Raji (cell line): ENCODE results near the gene RAD51D.

Source experiments
- POLR2A ChIP-seq: IDR thresholded peaks from 2 replicates; pipeline ENCODE4 v1.6.1; 2011; ENCODE audit warnings: low read depth, low read length, control low read depth; ENCODE audit not compliant: insufficient read depth

RAD51D gene

DNA sequence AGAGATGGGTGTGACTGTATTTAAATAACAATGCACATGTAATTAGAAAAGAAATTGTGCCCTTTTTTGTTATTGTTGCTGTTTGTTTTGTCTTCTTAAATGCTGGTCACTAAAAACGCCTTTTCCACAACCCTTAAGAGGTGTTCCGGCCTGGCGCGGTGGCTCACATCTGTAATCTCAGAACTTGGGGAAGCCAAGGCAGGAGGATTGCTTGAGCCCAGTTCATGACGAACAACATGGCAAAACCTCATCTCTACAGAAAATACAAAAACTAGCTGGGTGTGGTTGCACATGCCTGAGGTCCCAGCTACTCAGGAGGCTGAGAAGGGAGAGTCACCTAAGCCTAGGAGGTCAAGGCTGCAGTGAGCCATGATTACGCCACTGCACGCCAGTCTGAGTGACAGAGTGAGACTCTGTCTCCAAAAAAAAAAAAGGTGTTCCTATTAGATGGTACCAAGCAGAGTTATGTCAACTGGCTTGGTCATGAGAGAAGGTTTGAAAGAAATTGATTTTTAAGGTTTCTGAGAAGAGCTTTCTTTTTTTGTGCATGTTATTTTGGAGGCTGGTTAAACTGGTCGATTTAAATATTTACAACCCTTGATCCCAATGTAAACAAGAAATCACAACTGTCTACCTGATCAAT lies 32.6 kb downstream of the RAD51D start:
- TF ChIP-seq POLR2A: no peak

DNA sequence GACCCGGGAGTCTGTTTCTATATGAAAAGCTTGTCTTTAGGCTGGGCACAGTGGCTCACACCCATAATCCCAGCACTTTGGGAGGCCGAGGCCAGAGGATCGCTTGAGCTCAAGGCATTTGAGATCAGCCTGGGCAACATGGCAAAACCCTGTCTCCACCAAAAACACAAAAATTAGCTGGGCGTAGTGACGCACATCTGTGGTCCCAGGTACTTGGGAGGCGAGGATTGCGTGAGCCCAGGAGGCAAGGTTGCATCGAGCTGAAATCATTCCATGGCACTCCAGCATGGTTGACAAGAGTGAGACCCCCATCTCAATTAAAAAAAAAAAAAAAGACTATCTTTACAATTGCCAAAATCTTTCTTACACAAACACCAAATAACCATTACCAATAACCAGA lies 33.5 kb downstream of the RAD51D start:
- TF ChIP-seq POLR2A: no peak

DNA sequence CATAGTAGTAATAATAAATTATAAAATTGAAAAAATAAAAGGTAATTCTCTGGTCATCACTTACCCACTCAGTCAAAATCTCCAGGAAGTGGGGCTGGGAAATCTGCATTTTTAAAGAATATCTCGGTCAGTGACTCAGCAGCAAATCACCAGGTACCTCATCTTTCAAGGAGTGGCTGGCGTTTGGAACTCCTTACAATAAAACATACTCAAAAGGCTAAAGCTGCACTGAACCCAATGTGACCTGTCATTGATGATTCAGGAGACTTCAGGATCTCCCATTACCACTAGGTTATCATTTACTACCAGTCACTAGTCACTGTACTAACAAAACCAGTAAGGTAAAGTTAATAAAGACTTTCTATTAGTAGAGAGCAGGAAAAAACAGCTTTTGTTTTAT lies 34.7 kb downstream of the RAD51D start:
- TF ChIP-seq POLR2A: no peak

DNA sequence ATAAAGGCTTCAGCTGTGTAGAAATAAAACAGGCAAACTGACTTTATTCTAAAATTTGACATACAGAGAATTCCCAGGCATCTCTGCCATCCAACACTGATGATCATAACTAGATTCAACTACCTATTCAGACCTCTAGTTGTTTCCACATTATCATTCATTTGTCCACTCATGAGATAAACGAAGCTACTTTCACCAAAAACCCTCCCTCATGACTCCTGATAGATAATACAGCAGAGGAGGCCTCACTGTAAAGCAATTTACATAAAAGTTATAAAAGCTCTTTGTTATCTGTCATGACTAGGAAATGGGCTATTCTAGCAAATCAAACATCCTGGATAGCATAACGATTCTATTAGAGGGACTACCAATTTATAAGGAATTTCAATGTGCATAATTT lies 36.6 kb downstream of the RAD51D start:
- TF ChIP-seq POLR2A: no peak

DNA sequence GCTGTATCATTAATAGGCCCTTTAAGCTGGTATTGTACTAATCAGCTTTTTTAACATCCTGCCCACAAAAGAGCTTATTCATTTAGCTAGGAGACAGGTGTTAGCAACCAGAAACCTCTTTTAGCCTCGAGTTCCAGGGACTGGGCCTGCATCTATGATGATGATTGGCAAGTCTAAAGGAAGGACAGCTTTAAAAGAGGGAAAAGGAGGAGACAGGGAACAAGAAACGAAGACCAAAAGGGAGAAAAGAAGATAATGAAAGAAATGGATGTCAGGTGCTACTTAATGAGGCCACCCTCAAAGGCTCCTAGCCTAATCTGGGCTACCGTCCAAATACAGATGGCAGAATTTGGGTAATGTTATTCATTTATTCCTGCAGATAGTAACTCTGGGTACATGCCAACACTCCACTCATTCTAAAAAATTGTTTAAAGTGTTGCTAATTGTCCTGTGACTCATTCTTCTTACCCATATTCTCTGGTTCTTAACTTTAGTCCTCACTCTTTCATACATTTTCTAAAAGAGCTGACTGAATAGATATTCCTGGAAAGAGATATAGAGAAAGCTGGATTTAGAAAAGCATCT lies 37.5 kb downstream of the RAD51D start:
- no peak for TF ChIP-seq POLR2A

DNA sequence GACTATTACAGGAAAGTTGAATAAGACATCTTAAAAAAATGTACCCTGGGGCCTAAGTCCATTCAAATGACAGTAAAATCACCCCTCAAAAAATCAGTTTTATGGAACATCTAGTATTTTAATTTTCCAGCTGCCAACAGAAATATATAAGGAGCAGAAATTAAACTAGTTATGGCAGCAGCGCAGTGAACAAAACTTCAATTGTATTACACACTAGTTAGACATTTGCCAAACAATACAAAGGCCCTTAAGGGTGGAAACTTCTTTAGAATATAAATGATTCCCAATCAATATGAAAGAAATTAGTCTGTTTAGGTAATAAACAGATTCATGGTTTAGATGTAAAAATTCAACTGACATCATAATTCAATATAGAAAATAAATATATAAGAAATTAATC lies 38.0 kb downstream of the RAD51D start:
- no peak for TF ChIP-seq POLR2A

DNA sequence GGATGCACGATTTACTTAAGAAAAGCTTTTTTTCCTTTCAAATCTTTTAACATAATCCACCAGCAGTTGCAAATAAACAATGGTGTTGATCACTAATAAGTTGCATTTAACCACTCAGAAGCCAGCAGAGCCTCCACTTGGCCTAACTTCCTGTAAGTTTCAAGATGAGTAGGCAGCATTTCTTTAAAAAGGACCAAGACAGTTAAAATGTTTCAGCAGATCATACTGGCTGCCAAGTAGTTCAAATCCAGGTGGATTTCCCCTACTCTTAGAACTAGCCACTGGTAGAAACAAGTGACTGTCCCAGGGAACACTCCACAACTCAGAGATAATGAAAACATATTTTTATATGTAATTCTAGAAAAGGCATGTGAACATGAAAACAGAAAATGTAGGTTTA lies 39.1 kb downstream of the RAD51D start:
- TF ChIP-seq POLR2A: peak; percentile 26; the same call in 1 of the 2 replicates

DNA sequence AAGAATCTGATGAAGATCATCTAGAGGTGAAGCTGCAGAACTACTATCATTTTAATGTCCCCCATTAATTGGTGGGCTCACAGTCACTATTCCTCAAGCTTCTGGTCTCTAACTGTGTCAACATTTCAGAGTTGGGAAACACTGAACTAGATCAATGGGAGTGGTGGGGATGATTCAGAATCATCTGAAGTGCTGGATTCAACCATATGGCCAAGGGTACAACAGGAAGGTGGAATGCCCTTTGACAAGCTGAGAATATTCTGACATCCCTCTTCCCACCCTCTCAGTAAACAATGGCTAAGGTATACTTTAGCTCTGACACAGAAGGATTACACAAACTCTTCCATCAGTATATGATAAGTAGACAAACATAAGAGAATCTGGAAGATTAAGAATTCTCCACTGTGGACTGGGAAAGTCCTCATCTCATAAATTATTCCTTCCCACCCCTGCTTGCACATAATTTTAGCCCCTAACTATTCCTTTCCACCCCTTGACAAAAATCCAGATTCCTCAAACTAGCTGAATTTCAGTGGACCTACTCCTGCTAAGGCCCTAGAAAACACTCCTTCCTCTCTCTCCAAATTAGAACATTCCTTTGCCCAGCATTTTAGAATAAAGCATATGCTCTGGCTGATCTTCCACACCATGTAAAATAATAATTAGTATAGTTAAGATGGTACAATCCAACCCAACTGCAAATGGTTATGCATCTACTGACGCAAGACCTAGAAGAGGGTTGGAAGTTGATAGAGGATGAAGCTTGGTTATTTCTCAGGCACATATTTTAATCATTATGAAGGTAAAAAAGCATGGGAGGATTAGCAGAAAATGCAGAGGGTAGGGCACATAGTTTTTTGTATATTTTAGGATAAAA lies 39.9 kb downstream of the RAD51D start:
- TF ChIP-seq POLR2A: no peak

DNA sequence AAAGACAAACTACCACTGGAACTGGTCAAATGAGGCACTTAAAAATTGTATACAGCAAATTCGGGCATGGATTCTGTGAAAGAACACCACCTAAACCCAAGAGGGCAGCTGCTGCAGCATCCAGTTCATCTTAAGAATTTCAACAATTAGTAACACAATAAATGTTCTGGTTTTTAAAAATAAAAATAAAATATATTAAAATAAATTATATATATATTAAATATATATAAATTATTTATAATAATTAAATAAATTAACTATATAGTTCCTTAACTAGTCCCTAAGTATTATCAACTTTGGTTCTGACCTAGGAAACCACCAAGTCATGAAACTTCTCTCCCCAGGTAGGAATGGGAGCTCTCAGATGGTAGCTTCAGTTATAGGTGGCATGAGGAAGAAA lies 42.8 kb downstream of the RAD51D start:
- no peak for TF ChIP-seq POLR2A

DNA sequence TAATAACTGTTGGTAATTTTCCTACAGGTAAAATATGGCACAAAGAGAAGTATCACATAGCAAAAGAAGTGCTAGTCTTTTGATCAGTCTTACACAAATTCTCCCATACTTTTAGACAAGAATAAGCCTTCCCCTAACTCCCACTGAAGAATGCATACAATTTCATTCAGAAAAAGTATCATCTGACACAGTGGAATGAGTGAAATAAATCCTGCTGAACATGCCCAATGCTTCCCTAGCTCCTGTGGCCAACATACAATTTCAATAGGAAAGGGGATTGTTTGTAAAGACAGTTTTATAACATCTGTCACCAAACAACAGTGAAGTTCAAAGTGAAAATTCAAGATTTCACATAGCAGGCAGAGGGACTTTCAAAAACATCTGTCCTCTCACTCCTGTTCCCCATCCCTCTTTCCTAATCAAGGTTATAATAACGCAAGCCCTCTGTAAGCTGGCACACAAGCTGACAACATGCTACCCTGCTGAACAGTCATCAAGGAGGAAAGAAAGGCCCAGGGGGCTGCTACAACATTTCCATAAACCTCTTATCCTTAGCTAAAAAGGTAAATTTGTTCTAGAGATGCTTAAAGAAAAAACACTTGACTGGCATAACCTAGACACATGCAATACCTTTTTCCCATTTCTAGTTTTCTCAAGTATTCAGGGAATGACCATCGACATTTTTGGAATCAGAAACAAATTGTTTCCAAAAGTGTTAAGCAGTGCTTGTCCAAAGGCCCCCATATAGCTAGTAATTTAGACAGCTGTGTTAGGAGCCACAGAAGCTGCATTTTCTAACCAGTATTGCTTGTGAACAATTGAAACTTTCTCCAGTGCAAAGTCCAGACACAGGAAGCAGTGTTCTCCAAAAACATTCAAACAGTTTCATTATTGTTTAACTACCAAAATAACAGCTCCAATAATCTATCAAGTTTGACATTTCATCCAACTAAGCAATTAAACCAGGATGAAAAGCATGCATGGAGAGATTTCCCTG lies 44.7 kb downstream of the RAD51D start:
- TF ChIP-seq POLR2A: no peak

DNA sequence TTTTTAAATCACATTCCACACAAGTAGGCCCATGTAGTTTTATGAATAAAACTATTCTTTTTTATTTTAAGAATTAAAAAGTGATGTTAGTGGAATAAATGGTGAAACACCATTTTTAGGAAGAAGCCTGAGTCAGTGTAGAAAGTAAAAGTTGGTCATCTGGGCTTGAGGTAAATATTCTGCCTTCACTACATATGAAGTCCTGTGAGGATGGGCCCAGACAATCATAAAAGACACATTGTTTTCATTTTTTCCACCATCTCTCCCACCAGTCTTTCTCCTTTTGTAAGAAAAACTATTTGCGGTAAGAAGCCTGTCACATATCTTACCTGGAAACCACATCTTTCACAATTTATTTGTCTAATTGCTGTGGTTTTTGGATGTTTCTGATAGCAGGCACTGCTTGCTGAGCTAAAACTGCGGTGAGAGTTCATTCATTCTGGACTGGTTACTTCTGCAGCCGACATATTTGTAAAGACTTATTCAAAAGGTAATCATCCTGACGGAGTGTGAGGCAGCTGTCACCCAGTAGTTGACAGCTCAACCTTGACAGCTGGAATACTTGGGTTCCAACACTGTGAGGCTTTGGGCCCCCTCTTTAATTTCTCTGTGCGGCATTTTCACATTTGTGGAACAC lies 45.6 kb downstream of the RAD51D start:
- no peak for TF ChIP-seq POLR2A

DNA sequence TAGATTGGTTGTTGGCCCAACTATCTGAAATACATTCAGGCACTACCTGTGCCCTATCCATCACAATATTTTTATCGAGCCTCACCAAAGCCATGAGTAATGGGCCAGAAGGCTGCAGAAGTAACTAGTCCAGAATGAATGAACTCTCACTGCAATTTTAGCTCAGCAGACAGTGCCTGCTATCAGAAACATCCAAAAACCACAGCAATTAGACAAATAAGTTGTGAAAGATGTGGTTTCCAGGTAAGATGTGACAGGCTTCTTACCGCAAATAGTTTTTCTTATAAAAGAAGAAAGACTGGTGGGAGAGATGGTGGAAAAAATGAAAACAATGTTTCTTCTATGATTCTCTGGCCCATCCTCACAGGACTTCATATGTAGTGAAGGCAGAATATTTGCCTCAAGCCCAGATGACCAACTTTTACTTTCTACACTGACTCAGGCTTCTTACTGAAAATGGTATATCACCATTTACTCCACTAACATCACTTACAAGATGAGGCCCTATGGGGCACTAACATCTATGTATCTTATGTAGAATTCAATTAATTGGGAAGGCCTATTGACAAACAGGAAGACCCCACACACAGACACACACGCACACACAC lies 46.4 kb downstream of the RAD51D start:
- no peak for TF ChIP-seq POLR2A

DNA sequence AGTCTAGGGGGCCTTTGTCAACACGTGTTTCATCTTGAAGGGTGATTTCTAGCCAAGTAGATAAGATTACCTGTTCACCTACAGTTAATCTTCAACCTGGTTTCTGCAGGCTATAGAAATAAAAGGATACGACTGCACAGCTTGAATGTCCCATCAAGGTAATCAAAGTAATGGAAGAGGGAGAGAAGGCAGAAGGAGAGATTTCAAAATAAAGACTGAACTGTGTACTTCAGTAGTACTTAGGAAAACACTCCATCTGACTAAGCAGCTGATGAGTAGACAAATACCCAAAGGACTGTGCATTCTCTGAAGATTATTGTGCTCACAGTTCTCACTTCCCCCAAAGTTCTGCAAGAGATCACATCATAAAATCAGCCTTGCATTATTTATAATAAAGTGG lies 50.3 kb downstream of the RAD51D start:
- no peak for TF ChIP-seq POLR2A

DNA sequence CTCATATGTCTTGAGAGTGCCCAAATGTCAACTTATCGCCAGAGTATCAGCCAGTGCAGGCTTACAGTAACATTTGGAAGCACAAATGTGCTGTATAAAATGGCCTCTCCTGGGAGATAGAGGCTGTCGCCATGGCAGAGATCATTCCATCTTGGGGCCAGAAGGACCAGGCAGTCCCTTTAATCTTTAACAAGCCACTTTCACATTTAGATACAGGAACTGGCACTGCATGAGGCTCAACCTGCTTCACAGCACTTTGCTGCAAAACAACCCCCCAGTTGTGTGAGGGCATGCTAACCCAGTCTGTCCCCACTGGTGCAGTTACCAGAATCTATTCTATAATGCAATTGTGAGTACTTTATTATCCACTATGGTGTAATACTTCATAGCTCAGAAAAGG lies 51.4 kb downstream of the RAD51D start:
- TF ChIP-seq POLR2A: 0 out of 2 replicates have a peak, but pooled peaks have one; percentile 20

DNA sequence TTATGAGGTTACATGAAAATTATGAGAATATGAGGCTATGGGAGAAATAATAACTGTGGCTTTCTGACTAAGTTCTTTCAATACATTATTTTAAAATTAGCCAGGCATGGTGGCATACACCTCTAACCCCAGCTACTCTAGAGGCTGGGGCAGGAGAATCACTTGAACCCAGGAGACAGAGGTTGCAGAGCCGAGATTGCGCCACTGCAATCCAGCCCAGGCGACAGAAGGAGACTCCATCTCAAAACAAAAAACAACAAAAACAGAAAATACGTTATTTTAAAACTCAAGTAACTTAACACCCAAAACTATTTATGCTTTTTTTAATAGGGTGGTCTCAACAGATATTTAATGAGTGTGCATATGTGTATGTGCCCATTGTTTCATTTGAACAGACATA lies 53.8 kb downstream of the RAD51D start:
- TF ChIP-seq POLR2A: no peak
